HEK293 (cell line): ENCODE data around the gene MAP3K5.

ENCODE experiments used
- CTCF ChIA-PET: fragments of 350-600 bp; formaldehyde crosslinking; extraction: SDS; loops from one replicate; lab custom pipeline; 2021; ENCODE audit warnings: antibody characterized with exemption; lab: Yijun Ruan, JAX
- POLR2A ChIA-PET: fragments of 300-600 bp; formaldehyde crosslinking; extraction: SDS; loops from one replicate; lab custom pipeline; 2020; ENCODE audit warnings: antibody characterized with exemption, inconsistent platforms; lab: Yijun Ruan, JAX
- H3K27ac ChIP-seq: fragments of 200-500 bp; sonication (Bioruptor generic); 2 replicates; pipeline ENCODE4 v1.5.1; 2014; ENCODE audit warnings: low read depth, low read length, control low read depth, inconsistent platforms; ENCODE audit errors: extremely low read depth
- H3K36me3 ChIP-seq, 2 experiments: fragments of 200-500 bp in 1 of 2; sonication (Bioruptor generic) in 1 of 2; 1 replicate in 1 of 2; 2 replicates in 1 of 2; pipeline ENCODE4 v1.5.1; 2014 to 2017; ENCODE audit warnings: inconsistent platforms in 2 of 2, low read length in 2 of 2; ENCODE audit not compliant: control insufficient read depth in 2 of 2, insufficient read depth in 1 of 2
- H3K4me1 ChIP-seq: fragments of 200-500 bp; sonication (Bioruptor generic); 2 replicates; pipeline ENCODE4 v1.5.1; 2014; ENCODE audit warnings: mild to moderate bottlenecking, low read length, inconsistent platforms; ENCODE audit not compliant: control insufficient read depth, insufficient read depth
- H3K4me3 ChIP-seq: 2 replicates; pipeline ENCODE4 v1.5.1; 2011; ENCODE audit warnings: low read depth, mild to moderate bottlenecking, control low read depth, low read length, moderate library complexity
- H3K9me3 ChIP-seq: fragments of 200-500 bp; sonication (Bioruptor generic); 2 replicates; pipeline ENCODE4 v1.5.1; 2014; ENCODE audit warnings: low read depth, low read length, inconsistent platforms; ENCODE audit not compliant: control insufficient read depth, insufficient read depth
- GLIS1 ChIP-seq: fragments of 450-650 bp; formaldehyde crosslinking; IDR thresholded peaks from 2 replicates; pipeline ENCODE4 v1.5.1; 2016; ENCODE audit warnings: missing biosample characterization, missing genetic modification characterization
- SP2 ChIP-seq: fragments of 450-650 bp; formaldehyde crosslinking; IDR thresholded peaks from 2 replicates; pipeline ENCODE4 v1.5.1; 2016; ENCODE audit warnings: missing biosample characterization, missing genetic modification characterization
- ZBTB20 ChIP-seq: fragments of 450-650 bp; formaldehyde crosslinking; IDR thresholded peaks from 2 replicates; pipeline ENCODE4 v1.5.1; 2016; ENCODE audit warnings: missing biosample characterization, missing genetic modification characterization
- ZBTB21 ChIP-seq: fragments of 450-650 bp; formaldehyde crosslinking; IDR thresholded peaks from 2 replicates; pipeline ENCODE4 v1.5.1; 2017; ENCODE audit warnings: missing biosample characterization, missing genetic modification characterization
- ZNF121 ChIP-seq: fragments of 450-650 bp; formaldehyde crosslinking; IDR thresholded peaks from 2 replicates; pipeline ENCODE4 v1.5.1; 2016; ENCODE audit warnings: missing biosample characterization, missing genetic modification characterization
- ZNF174 ChIP-seq: fragments of 450-650 bp; formaldehyde crosslinking; IDR thresholded peaks from 2 replicates; pipeline ENCODE4 v1.5.0; 2017; ENCODE audit warnings: missing biosample characterization, mild to moderate bottlenecking, missing genetic modification characterization
- ZNF2 ChIP-seq: fragments of 450-650 bp; formaldehyde crosslinking; IDR thresholded peaks from 2 replicates; pipeline ENCODE4 v1.5.1; 2016; ENCODE audit warnings: missing biosample characterization, missing genetic modification characterization
- ZNF350 ChIP-seq: fragments of 450-650 bp; formaldehyde crosslinking; IDR thresholded peaks from 2 replicates; pipeline ENCODE4 v1.5.0; 2017; ENCODE audit warnings: missing biosample characterization, mild to moderate bottlenecking, missing genetic modification characterization
- ZNF354C ChIP-seq: fragments of 450-650 bp; formaldehyde crosslinking; IDR thresholded peaks from 2 replicates; pipeline ENCODE4 v1.5.1; 2016; ENCODE audit warnings: missing biosample characterization, missing genetic modification characterization, low read depth, borderline replicate concordance
- ZNF404 ChIP-seq: fragments of 450-650 bp; formaldehyde crosslinking; IDR thresholded peaks from 2 replicates; pipeline ENCODE4 v1.5.1; 2017; ENCODE audit warnings: missing biosample characterization, missing genetic modification characterization
- ZNF654 ChIP-seq: fragments of 450-650 bp; formaldehyde crosslinking; IDR thresholded peaks from 2 replicates; pipeline ENCODE4 v1.5.1; 2016; ENCODE audit warnings: low read depth, missing biosample characterization, missing genetic modification characterization
- ZNF660 ChIP-seq: fragments of 450-650 bp; IDR thresholded peaks from 2 replicates; pipeline ENCODE4 v1.5.1; 2018; ENCODE audit warnings: missing biosample characterization, mild to moderate bottlenecking, missing genetic modification characterization
- ZXDB ChIP-seq: fragments of 450-650 bp; formaldehyde crosslinking; IDR thresholded peaks from 2 replicates; pipeline ENCODE4 v1.5.1; 2016; ENCODE audit warnings: missing biosample characterization, missing genetic modification characterization
- TF ChIP-seq, protein P1 (sequence below): fragments of 450-650 bp; formaldehyde crosslinking; IDR thresholded peaks from 2 replicates; pipeline ENCODE4 v1.5.1; 2016; ENCODE audit warnings: missing biosample characterization, missing genetic modification characterization
- TF ChIP-seq, protein P2 (sequence below): fragments of 450-650 bp; IDR thresholded peaks from 2 replicates; pipeline ENCODE4 v1.5.1; 2018; ENCODE audit warnings: missing biosample characterization, missing genetic modification characterization
- TF ChIP-seq, protein P3 (sequence below): fragments of 450-650 bp; formaldehyde crosslinking; IDR thresholded peaks from 2 replicates; pipeline ENCODE4; 2016; ENCODE audit warnings: missing biosample characterization, missing genetic modification characterization
- TF ChIP-seq, protein P4 (sequence below): fragments of 450-650 bp; formaldehyde crosslinking; IDR thresholded peaks from 2 replicates; pipeline ENCODE4 v1.5.1; 2017; ENCODE audit warnings: missing biosample characterization, missing genetic modification characterization

The MAP3K5 gene

DNA sequence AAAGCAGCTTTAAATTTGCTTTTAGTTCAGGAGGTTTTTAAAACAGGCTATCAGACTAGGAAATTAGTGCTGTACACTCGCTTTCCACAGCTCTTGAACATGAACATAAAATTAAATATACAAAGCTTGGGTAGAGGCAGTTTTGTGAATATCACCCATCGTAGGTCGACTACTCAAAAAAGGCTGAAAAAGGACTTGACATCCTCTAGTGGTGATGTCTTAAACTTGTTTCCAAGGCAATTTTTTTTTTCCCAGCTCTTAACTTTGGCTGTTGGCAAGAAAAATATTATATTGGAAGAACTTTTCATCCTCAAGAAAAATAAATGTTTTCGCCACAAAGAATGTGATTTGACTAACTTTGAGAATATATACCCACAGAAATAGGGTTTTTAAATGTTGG is 244.9 kb downstream of the MAP3K5 start:
- Histone ChIP-seq H3K27ac (no peak overlapping the region), H3K9me3 (no peaks in the 10 kb centered on the region), H3K36me3 (no peaks in the 10 kb centered on the region; a peak in 1 of 3 replicates), H3K4me1 (peaks cover 10% of the 10 kb centered on the region), H3K4me3 (no peak overlapping the region)
- POLR2A ChIA-PET, result interaction anchor here (1.2 to 1.6 kb wide), 2 partner anchors 257 to 296 kb away, joined by 7 to 11 read pairs; partner anchors contain the start of genes BCLAF1 and MTFR2
- TF ChIP-seq ZNF660 (tag by site-specific recombination), result 0 out of 2 replicates have a peak, but pooled peaks have one; percentile 35
- TF ChIP-seq, protein P1, sequence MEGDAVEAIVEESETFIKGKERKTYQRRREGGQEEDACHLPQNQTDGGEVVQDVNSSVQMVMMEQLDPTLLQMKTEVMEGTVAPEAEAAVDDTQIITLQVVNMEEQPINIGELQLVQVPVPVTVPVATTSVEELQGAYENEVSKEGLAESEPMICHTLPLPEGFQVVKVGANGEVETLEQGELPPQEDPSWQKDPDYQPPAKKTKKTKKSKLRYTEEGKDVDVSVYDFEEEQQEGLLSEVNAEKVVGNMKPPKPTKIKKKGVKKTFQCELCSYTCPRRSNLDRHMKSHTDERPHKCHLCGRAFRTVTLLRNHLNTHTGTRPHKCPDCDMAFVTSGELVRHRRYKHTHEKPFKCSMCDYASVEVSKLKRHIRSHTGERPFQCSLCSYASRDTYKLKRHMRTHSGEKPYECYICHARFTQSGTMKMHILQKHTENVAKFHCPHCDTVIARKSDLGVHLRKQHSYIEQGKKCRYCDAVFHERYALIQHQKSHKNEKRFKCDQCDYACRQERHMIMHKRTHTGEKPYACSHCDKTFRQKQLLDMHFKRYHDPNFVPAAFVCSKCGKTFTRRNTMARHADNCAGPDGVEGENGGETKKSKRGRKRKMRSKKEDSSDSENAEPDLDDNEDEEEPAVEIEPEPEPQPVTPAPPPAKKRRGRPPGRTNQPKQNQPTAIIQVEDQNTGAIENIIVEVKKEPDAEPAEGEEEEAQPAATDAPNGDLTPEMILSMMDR, result peak; percentile 51
- TF ChIP-seq, protein P2, sequence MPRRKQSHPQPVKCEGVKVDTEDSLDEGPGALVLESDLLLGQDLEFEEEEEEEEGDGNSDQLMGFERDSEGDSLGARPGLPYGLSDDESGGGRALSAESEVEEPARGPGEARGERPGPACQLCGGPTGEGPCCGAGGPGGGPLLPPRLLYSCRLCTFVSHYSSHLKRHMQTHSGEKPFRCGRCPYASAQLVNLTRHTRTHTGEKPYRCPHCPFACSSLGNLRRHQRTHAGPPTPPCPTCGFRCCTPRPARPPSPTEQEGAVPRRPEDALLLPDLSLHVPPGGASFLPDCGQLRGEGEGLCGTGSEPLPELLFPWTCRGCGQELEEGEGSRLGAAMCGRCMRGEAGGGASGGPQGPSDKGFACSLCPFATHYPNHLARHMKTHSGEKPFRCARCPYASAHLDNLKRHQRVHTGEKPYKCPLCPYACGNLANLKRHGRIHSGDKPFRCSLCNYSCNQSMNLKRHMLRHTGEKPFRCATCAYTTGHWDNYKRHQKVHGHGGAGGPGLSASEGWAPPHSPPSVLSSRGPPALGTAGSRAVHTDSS, result 0 out of 2 replicates have a peak, but pooled peaks have one; percentile 9
- TF ChIP-seq, protein P3, sequence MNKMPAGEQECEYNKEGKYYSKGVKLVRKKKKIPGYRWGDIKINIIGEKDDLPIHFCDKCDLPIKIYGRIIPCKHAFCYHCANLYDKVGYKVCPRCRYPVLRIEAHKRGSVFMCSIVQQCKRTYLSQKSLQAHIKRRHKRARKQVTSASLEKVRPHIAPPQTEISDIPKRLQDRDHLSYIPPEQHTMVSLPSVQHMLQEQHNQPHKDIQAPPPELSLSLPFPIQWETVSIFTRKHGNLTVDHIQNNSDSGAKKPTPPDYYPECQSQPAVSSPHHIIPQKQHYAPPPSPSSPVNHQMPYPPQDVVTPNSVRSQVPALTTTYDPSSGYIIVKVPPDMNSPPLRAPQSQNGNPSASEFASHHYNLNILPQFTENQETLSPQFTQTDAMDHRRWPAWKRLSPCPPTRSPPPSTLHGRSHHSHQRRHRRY, result no peak
- peak; percentile 82 for TF ChIP-seq ZNF654
- TF ChIP-seq ZNF2 (tag by site-specific recombination), result 0 out of 2 replicates have a peak, but pooled peaks have one; percentile 46
- TF ChIP-seq, all 188 proteins: peak for 5
- CTCF ChIA-PET, result interaction anchor here (0.6 to 2.0 kb wide), 44 partner anchors 9 to 1104 kb away, joined by 3 to 14 read pairs (median 4); partner anchors contain the start of genes BCLAF1, MAP3K5 and MTFR2

DNA sequence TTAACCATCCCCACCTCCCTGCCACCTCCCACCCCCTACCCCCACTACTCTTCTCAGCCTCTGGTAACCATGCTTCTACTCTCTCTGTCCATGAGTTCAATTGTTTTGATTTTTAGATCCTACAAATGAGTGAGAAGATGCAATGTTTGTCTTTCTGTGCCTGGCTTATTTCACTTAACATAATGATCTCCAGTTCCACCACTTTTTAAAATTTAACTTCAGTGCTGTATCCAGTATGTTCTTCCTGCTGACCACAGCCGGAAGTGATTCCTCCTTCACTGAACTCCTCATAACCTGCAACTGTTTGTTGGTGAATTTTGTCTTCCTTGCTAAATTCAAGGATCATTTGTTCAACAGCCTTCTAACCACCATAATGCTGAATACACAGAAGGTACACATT is 245.9 kb downstream of the MAP3K5 start:
- CTCF ChIA-PET, result interaction anchor here (0.6 to 2.0 kb wide), 20 partner anchors 8 to 320 kb away, joined by 3 to 14 read pairs (median 4); partner anchors contain the start of genes BCLAF1, MAP3K5 and MTFR2
- Histone ChIP-seq H3K4me1 (peaks cover 10% of the 10 kb centered on the region), H3K27ac (no peak overlapping the region), H3K9me3 (no peaks in the 10 kb centered on the region), H3K4me3 (no peak overlapping the region), H3K36me3 (no peaks in the 10 kb centered on the region; a peak in 1 of 3 replicates)
- POLR2A ChIA-PET, result interaction anchor here (1.6 kb wide), 1 partner anchor 295 kb away, joined by 11 read pairs; the partner anchor contains the start of gene MTFR2
- TF ChIP-seq ZNF404, result no peak
- no peak for TF ChIP-seq ZNF121

DNA sequence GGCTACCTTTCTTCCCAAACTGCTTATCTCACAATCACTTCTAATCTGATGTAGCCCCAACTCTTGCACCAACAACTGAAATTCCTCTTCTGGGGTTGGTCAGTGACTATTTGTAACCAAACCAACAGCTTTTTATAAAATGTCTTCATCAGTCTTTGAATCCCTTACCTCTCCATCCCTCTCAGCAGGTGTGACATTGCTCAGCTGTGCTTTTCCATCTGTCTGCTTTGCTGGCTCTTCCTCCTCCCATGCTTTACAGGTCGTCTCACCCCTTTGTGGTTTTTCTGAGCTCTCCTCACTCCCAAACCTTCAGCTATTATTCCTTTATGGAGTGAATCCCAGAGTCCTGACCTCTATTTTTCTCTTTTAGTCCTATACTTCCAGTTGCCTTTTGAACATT is 248.0 kb downstream of the MAP3K5 start:
- ChIA-PET POLR2A (interaction anchor here (0.6 kb wide), 1 partner anchor 294 kb away, joined by 3 read pairs; the partner anchor contains the start of gene MTFR2), CTCF (interaction anchor here (0.6 to 1.0 kb wide), 2 partner anchors 877 to 1039 kb away, joined by 3 read pairs; no protein-coding TSS in a partner anchor)
- Histone ChIP-seq H3K4me1 (peaks cover 18% of the 10 kb centered on the region), H3K27ac (no peak overlapping the region), H3K4me3 (no peak overlapping the region), H3K9me3 (no peaks in the 10 kb centered on the region), H3K36me3 (no peaks in the 10 kb centered on the region; a peak in 1 of 3 replicates)
- TF ChIP-seq ZBTB21 (tag by site-specific recombination), result no peak
- TF ChIP-seq, protein P4, sequence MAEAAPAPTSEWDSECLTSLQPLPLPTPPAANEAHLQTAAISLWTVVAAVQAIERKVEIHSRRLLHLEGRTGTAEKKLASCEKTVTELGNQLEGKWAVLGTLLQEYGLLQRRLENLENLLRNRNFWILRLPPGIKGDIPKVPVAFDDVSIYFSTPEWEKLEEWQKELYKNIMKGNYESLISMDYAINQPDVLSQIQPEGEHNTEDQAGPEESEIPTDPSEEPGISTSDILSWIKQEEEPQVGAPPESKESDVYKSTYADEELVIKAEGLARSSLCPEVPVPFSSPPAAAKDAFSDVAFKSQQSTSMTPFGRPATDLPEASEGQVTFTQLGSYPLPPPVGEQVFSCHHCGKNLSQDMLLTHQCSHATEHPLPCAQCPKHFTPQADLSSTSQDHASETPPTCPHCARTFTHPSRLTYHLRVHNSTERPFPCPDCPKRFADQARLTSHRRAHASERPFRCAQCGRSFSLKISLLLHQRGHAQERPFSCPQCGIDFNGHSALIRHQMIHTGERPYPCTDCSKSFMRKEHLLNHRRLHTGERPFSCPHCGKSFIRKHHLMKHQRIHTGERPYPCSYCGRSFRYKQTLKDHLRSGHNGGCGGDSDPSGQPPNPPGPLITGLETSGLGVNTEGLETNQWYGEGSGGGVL (tag by site-specific recombination), result no peak
- TF ChIP-seq ZNF174, result no peak
- no peak for TF ChIP-seq SP2 (tag by site-specific recombination)
- TF ChIP-seq ZNF354C (tag by site-specific recombination), result no peak
- TF ChIP-seq ZBTB20 (tag by site-specific recombination), result no peak
- TF ChIP-seq GLIS1 (tag by site-specific recombination), result no peak
- TF ChIP-seq ZXDB (tag by site-specific recombination), result no peak
- TF ChIP-seq ZNF350 (tag by site-specific recombination), result no peak
